Measurements from ENCODE around the gene KCMF1. TPM values are rescaled to one million over a fixed set of nuclear protein-coding genes. Genes with fewer than 3 reads are reported as not detected.
A peak's percentile ranks its signal among the peaks of the same experiment; 100 is the strongest.

The KCMF1 gene
- total and polyA plus RNA-seq, 3 donors from 2014 or later = 53.9 to 141 (median 56.9) TPM

- H3K36me3 ChIP-seq (ENCODE audit: low read depth, missing control alignments) = no peaks in the 10 kb centered on the region
- H3K27me3 ChIP-seq = no peaks in the 10 kb centered on the region
- TF ChIP-seq, protein P1, sequence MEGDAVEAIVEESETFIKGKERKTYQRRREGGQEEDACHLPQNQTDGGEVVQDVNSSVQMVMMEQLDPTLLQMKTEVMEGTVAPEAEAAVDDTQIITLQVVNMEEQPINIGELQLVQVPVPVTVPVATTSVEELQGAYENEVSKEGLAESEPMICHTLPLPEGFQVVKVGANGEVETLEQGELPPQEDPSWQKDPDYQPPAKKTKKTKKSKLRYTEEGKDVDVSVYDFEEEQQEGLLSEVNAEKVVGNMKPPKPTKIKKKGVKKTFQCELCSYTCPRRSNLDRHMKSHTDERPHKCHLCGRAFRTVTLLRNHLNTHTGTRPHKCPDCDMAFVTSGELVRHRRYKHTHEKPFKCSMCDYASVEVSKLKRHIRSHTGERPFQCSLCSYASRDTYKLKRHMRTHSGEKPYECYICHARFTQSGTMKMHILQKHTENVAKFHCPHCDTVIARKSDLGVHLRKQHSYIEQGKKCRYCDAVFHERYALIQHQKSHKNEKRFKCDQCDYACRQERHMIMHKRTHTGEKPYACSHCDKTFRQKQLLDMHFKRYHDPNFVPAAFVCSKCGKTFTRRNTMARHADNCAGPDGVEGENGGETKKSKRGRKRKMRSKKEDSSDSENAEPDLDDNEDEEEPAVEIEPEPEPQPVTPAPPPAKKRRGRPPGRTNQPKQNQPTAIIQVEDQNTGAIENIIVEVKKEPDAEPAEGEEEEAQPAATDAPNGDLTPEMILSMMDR (IDR thresholded peaks at IDR 0.05) = no peak
- TF ChIP-seq POLR2A (IDR thresholded peaks at IDR 0.05) = no peak
- 94 to 95% methylated on average over 7 of the region's 7 CpGs for WGBS, 2 donors
- DNase-seq = no peak
- no peak overlapping the region for H3K4me3 ChIP-seq
- no peak overlapping the region for H3K27ac ChIP-seq
- intact Hi-C loops (cut with DNase I; ENCODE audit: low total_unique reads) = no loop called here
- H3K4me1 ChIP-seq = peaks cover 9% of the 10 kb centered on the region
- no peaks in the 10 kb centered on the region for H3K9me3 ChIP-seq
Measured at GRCh38 chr2:84966731-84967130, 4.2 kb upstream of the KCMF1 start.

GRCh38 chr2:84969511-84970209 lies 1.3 kb upstream of the KCMF1 start:
- peaks cover 9% of the 10 kb centered on the region for H3K4me1 ChIP-seq
- 3 to 4% methylated on average over 10 of the region's 10 CpGs for WGBS, 2 donors

GRCh38 chr2:84970210-84970867 lies 622 bp upstream of the KCMF1 start:
- intact Hi-C loops (cut with DNase I; ENCODE audit: low total_unique reads) = no loop called here
- WGBS, 2 donors = 0 to 1% methylated on average over 26 to 42 of the region's 65 CpGs
- TF ChIP-seq, protein P1 (IDR thresholded peaks at IDR 0.05) = no peak
- no peak for TF ChIP-seq POLR2A (IDR thresholded peaks at IDR 0.05)
- Histone ChIP-seq H3K27me3 (no peaks in the 10 kb centered on the region), H3K4me3 (peak overlapping the region; percentile 93 to 94), H3K9me3 (no peaks in the 10 kb centered on the region), H3K27ac (peak overlapping the region; percentile 95 to 97), H3K36me3 (ENCODE audit: low read depth, missing control alignments) (no peaks in the 10 kb centered on the region), H3K4me1 (peaks cover 10% of the 10 kb centered on the region)
- peak; percentile 65 for DNase-seq

More at GRCh38 chr2:84969511-84970209, 1.3 kb upstream of the KCMF1 start:
- TF ChIP-seq POLR2A (IDR thresholded peaks at IDR 0.05) = no peak
- TF ChIP-seq, protein P1 (IDR thresholded peaks at IDR 0.05) = no peak
- Histone ChIP-seq H3K36me3 (ENCODE audit: low read depth, missing control alignments) (no peaks in the 10 kb centered on the region), H3K4me3 (peak overlapping the region; percentile 93 to 94), H3K9me3 (no peaks in the 10 kb centered on the region), H3K27ac (peak overlapping the region; percentile 95 to 97), H3K27me3 (no peaks in the 10 kb centered on the region)
- intact Hi-C loops (cut with DNase I; ENCODE audit: low total_unique reads) = no loop called here
- DNase-seq = peak; percentile 30

GRCh38 chr2:84971510-84972206 lies 697 bp downstream of the KCMF1 start:
- H3K9me3 ChIP-seq = no peaks in the 10 kb centered on the region
- peaks cover 12% of the 10 kb centered on the region for H3K4me1 ChIP-seq
- WGBS, 2 donors = 0% methylated on average over 8 to 46 of the region's 99 CpGs
- DNase-seq = peak; percentile 63
- H3K27me3 ChIP-seq = no peaks in the 10 kb centered on the region
- peak overlapping the region; percentile 60 to 94 for H3K4me3 ChIP-seq
- H3K27ac ChIP-seq = peak overlapping the region; percentile 72 to 97
- no peak for TF ChIP-seq POLR2A (IDR thresholded peaks at IDR 0.05)
- TF ChIP-seq, protein P1 (IDR thresholded peaks at IDR 0.05) = no peak
- H3K36me3 ChIP-seq (ENCODE audit: low read depth, missing control alignments) = no peaks in the 10 kb centered on the region
- intact Hi-C loops (cut with DNase I; ENCODE audit: low total_unique reads) = no loop called here
